GM12891 (cell line): ENCODE measurements around the gene CYTL1.

Experiments
- DNase-seq: peaks from one replicate; pipeline ENCODE4 v3.0.0; 2011; ENCODE audit warnings: low spot score; ENCODE audit not compliant: insufficient read length
- FAIRE-seq: peaks from 2 replicates; lab custom pipeline; 2011; peaks lifted over from hg19 to GRCh38; lab: Jason Lieb, UNC
- PAX5 ChIP-seq: IDR thresholded peaks from 2 replicates; pipeline ENCODE4 v1.6.1; 2011; ENCODE audit warnings: low read length, moderate library complexity, mild to moderate bottlenecking; ENCODE audit not compliant: insufficient read depth, severe bottlenecking
- POLR2A ChIP-seq: IDR thresholded peaks from 2 replicates; pipeline ENCODE4 v1.6.1; 2011; ENCODE audit warnings: low read depth, low read length, control low read depth
- POLR2AphosphoS5 ChIP-seq: IDR thresholded peaks from 2 replicates; pipeline ENCODE4 v1.6.1; 2011; ENCODE audit warnings: low read depth, low read length, control low read depth
- POU2F2 ChIP-seq: IDR thresholded peaks from 2 replicates; pipeline ENCODE4 v1.6.1; 2011; ENCODE audit warnings: low read depth, mild to moderate bottlenecking, control low read depth, low read length, moderate library complexity
- SPI1 ChIP-seq: IDR thresholded peaks from 2 replicates; pipeline ENCODE4 v1.6.1; 2011; ENCODE audit warnings: low read depth, low read length, control low read depth
- TAF1 ChIP-seq: IDR thresholded peaks from 2 replicates; pipeline ENCODE4 v1.6.1; 2011; ENCODE audit warnings: low read depth, low read length, control low read depth

Gene CYTL1

GRCh38 chr4:4991541-4992099 is 27.6 kb downstream of the CYTL1 start:
- no peak for DNase-seq
- FAIRE-seq, result no peak
- TF ChIP-seq TAF1 (no peak), PAX5 (no peak), POLR2AphosphoS5 (no peak), SPI1 (no peak), POLR2A (no peak), POU2F2 (no peak)

- DNase-seq (no peak), FAIRE-seq (no peak)
- TF ChIP-seq TAF1, result no peak
- no peak for TF ChIP-seq SPI1
- TF ChIP-seq PAX5, result no peak
- no peak for TF ChIP-seq POLR2AphosphoS5
- TF ChIP-seq POLR2A, result no peak
- no peak for TF ChIP-seq POU2F2
Measured at GRCh38 chr4:4990857-4991540, 28.3 kb downstream of the CYTL1 start.

- FAIRE-seq (no peak), DNase-seq (no peak)
- TF ChIP-seq PAX5 (no peak), POLR2AphosphoS5 (no peak), POU2F2 (no peak), TAF1 (no peak), POLR2A (no peak), SPI1 (no peak)
Measured at GRCh38 chr4:4990329-4990728, 28.9 kb downstream of the CYTL1 start.

- DNase-seq (no peak), FAIRE-seq (no peak)
- TF ChIP-seq POU2F2 (no peak), POLR2AphosphoS5 (no peak), SPI1 (no peak), PAX5 (no peak), TAF1 (no peak), POLR2A (no peak)
Measured at GRCh38 chr4:4989083-4989622, 30.1 kb downstream of the CYTL1 start.

GRCh38 chr4:4987656-4988055 is 31.6 kb downstream of the CYTL1 start:
- TF ChIP-seq SPI1, result no peak
- no peak for TF ChIP-seq POU2F2
- no peak for TF ChIP-seq TAF1
- no peak for TF ChIP-seq POLR2AphosphoS5
- TF ChIP-seq PAX5, result no peak
- no peak for FAIRE-seq
- DNase-seq, result no peak

GRCh38 chr4:4986841-4987240 is 32.4 kb downstream of the CYTL1 start:
- DNase-seq (no peak), FAIRE-seq (no peak)
- TF ChIP-seq PAX5 (no peak), POU2F2 (no peak), SPI1 (no peak), TAF1 (no peak), POLR2AphosphoS5 (no peak), POLR2A (no peak)

- DNase-seq (no peak), FAIRE-seq (no peak)
- TF ChIP-seq POLR2AphosphoS5, result no peak
- TF ChIP-seq POLR2A, result no peak
- no peak for TF ChIP-seq TAF1
- no peak for TF ChIP-seq SPI1
- no peak for TF ChIP-seq PAX5
- TF ChIP-seq POU2F2, result no peak
Measured at GRCh38 chr4:4985844-4986243, 33.4 kb downstream of the CYTL1 start.

GRCh38 chr4:4985036-4985435 is 34.2 kb downstream of the CYTL1 start:
- TF ChIP-seq POLR2A (no peak), POLR2AphosphoS5 (no peak), TAF1 (no peak), SPI1 (no peak), PAX5 (no peak), POU2F2 (no peak)
- FAIRE-seq, result no peak

GRCh38 chr4:4984186-4984585 is 35.1 kb downstream of the CYTL1 start:
- FAIRE-seq (no peak), DNase-seq (no peak)
- TF ChIP-seq PAX5 (no peak), POU2F2 (no peak), SPI1 (no peak), TAF1 (no peak), POLR2A (no peak)

More at GRCh38 chr4:4985036-4985435, 34.2 kb downstream of the CYTL1 start:
- DNase-seq, result no peak
